ENCODE results near the gene SPATA18. TPM values are rescaled to one million over a fixed set of nuclear protein-coding genes. Genes with fewer than 3 reads are reported as not detected.

SPATA18 gene
- total and polyA plus RNA-seq, 12 donors: 0.16 to 2.0 (median 1.3) TPM

GRCh38 chr4:52051615-52052474, 741 bp downstream of the SPATA18 start:
- DNase-seq (peak; percentile 69 to 76), ATAC-seq (peak; percentile 90 to 96 (median 93))
- peaks cover 0 to 75% (median 9%) of the 10 kb centered on the region in 7 donors for H3K27me3 ChIP-seq
- H3K9me3 ChIP-seq: no peaks in the 10 kb centered on the region
- peak overlapping the region in 9 of 10 donors; percentile 16 to 84 (median 66) for H3K27ac ChIP-seq
- peaks cover 0 to 19% (median 12%) of the 10 kb centered on the region in 9 donors for H3K4me1 ChIP-seq
- TF ChIP-seq CTCF (IDR thresholded peaks at IDR 0.05): no peak
- intact Hi-C loops (cut with DNase I): no loop called here
- H3K36me3 ChIP-seq: no peaks in the 10 kb centered on the region
- WGBS, 2 donors: 7% methylated on average over 46 of the region's 46 CpGs
- peak overlapping the region; percentile 40 to 78 (median 61) for H3K4me3 ChIP-seq

GRCh38 chr4:52052475-52052780, 1.3 kb downstream of the SPATA18 start:
- peak overlapping the region in 6 of 10 donors; percentile 32 to 84 (median 76) for H3K27ac ChIP-seq
- no peaks in the 10 kb centered on the region for H3K36me3 ChIP-seq
- intact Hi-C loops (cut with DNase I): no loop called here
- peak overlapping the region; percentile 40 to 78 (median 61) for H3K4me3 ChIP-seq
- no peaks in the 10 kb centered on the region for H3K9me3 ChIP-seq
- ATAC-seq (peak in 7 of 8 donors; percentile 19 to 78 (median 74)), DNase-seq (peak in 1 of 2 donors; percentile 44)
- peaks cover 0 to 72% (median 9%) of the 10 kb centered on the region in 7 donors for H3K27me3 ChIP-seq
- TF ChIP-seq CTCF (IDR thresholded peaks at IDR 0.05): no peak
- 26 to 27% methylated on average over 7 of the region's 7 CpGs for WGBS, 2 donors
- H3K4me1 ChIP-seq: peaks cover 0 to 21% (median 12%) of the 10 kb centered on the region in 9 donors

GRCh38 chr4:52054254-52054653, 3.1 kb downstream of the SPATA18 start:
- WGBS, 2 donors: 96 to 97% methylated on average over 3 of the region's 3 CpGs
- DNase-seq (no peak), ATAC-seq (no peak)
- H3K9me3 ChIP-seq: no peaks in the 10 kb centered on the region
- peaks cover 0 to 57% (median 4%) of the 10 kb centered on the region in 7 donors for H3K27me3 ChIP-seq
- no peak overlapping the region for H3K4me3 ChIP-seq
- peaks cover 0 to 32% (median 23%) of the 10 kb centered on the region in 9 donors for H3K4me1 ChIP-seq
- H3K27ac ChIP-seq: no peak overlapping the region
- TF ChIP-seq CTCF (IDR thresholded peaks at IDR 0.05): no peak
- intact Hi-C loops (cut with DNase I): no loop called here
- H3K36me3 ChIP-seq: no peaks in the 10 kb centered on the region

GRCh38 chr4:52057196-52057595, 6.1 kb downstream of the SPATA18 start:
- intact Hi-C loops (cut with DNase I): no loop called here
- DNase-seq: no peak
- peaks cover 0 to 28% (median 0%) of the 10 kb centered on the region in 7 donors for H3K27me3 ChIP-seq
- H3K27ac ChIP-seq: no peak overlapping the region
- TF ChIP-seq CTCF (IDR thresholded peaks at IDR 0.05): no peak
- H3K4me1 ChIP-seq: peaks cover 0 to 29% (median 21%) of the 10 kb centered on the region in 9 donors
- ATAC-seq: no peak
- peaks cover 0 to 6% (median 0%) of the 10 kb centered on the region in 9 donors for H3K36me3 ChIP-seq
- H3K4me3 ChIP-seq: no peak overlapping the region
- no peaks in the 10 kb centered on the region for H3K9me3 ChIP-seq

All from heart right ventricle (tissue), 16 donors.